Fibroblast of pulmonary artery (primary cell): ENCODE results near the gene KCNA10.
A peak's percentile ranks its signal among the peaks of the same experiment; 100 is the strongest.

Experiments
- DNase-seq: peaks from one replicate; pipeline ENCODE4 v3.0.0-alpha.2; 2010; ENCODE audit warnings: low read depth
- H3K4me3 ChIP-seq: replicated peaks from 2 replicates; pipeline ENCODE4 v1.5.1; 2011; ENCODE audit warnings: low read depth, mild to moderate bottlenecking, control low read depth, low read length, moderate library complexity
- CTCF ChIP-seq: IDR thresholded peaks from 2 replicates; pipeline ENCODE4 v1.5.1; 2011; ENCODE audit warnings: mild to moderate bottlenecking, control low read depth, low read length, inconsistent platforms; ENCODE audit errors: missing control alignments

KCNA10 gene

GRCh38 chr1:110535985-110536384 lies 17.0 kb upstream of the KCNA10 start:
- DNase-seq, result no peak
- no peak for TF ChIP-seq CTCF
- H3K4me3 ChIP-seq, result no peak overlapping the region

- no peak overlapping the region for H3K4me3 ChIP-seq
- no peak for TF ChIP-seq CTCF
- DNase-seq, result no peak
Measured at GRCh38 chr1:110533230-110533629, 14.3 kb upstream of the KCNA10 start.

GRCh38 chr1:110529011-110529410 lies 10.0 kb upstream of the KCNA10 start:
- TF ChIP-seq CTCF, result no peak
- DNase-seq, result no peak
- no peak overlapping the region for H3K4me3 ChIP-seq

- H3K4me3 ChIP-seq, result no peak overlapping the region
- no peak for TF ChIP-seq CTCF
- DNase-seq, result no peak
Measured at GRCh38 chr1:110526201-110526780, 7.3 kb upstream of the KCNA10 start.

- DNase-seq, result no peak
- no peak for TF ChIP-seq CTCF
Measured at GRCh38 chr1:110525249-110525595, 6.2 kb upstream of the KCNA10 start.

GRCh38 chr1:110524311-110525248 lies 5.6 kb upstream of the KCNA10 start:
- DNase-seq, result peak; percentile 59
- H3K4me3 ChIP-seq, result no peak overlapping the region
- TF ChIP-seq CTCF, result peak; percentile 71

More at GRCh38 chr1:110525249-110525595, 6.2 kb upstream of the KCNA10 start:
- H3K4me3 ChIP-seq, result no peak overlapping the region
